ENCODE measurements around the gene C6orf120. TPM values are rescaled to one million over a fixed set of nuclear protein-coding genes. Genes with fewer than 3 reads are reported as not detected.
A peak's percentile ranks its signal among the peaks of the same experiment; 100 is the strongest.

The C6orf120 gene
- total and polyA plus RNA-seq, 9 of the 15 experiments (the other 6 are each of a cell fraction or from before 2014, with no cell fraction given), result 7.7 to 44.9 (median 34.8) TPM

DNA sequence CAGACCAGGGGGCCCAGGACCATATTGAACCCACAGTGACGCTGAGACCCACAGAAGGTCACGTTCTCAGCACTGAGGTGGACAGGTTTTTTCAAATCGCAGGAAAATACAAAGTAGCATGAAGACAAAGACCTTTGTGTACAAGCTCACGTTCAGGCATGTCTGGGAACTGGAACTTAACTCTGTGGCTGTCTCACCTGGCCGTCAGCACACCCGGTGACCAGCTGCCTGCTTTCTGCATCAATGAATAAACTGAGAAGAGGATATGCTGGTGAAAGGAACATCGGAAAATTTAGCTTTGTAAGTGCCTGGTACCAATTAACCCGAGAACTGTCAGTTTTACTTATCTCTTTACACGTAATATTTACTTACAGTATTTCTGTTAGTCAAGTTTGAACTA lies 36.6 kb upstream of the C6orf120 start (continued):
- TF ChIP-seq ZNF589 (CRISPR knock-in tag; IDR thresholded peaks at IDR 0.05; ENCODE audit: low read depth), result no peak
- no peak for TF ChIP-seq ZBTB17 (CRISPR knock-in tag; IDR thresholded peaks at IDR 0.05)
- no peak for TF ChIP-seq SNIP1 (IDR thresholded peaks at IDR 0.05; ENCODE audit: low read depth)
- TF ChIP-seq NCOA6 (IDR thresholded peaks at IDR 0.05), result no peak
- no peak for TF ChIP-seq CSDE1 (IDR thresholded peaks at IDR 0.05)
- no peak for TF ChIP-seq ZFP36 (IDR thresholded peaks at IDR 0.05; ENCODE audit: low read depth, low read length, partially characterized antibody)
- no peak for TF ChIP-seq KDM2B (CRISPR knock-in tag; IDR thresholded peaks at IDR 0.05)
- no peak for TF ChIP-seq IFI16 (CRISPR knock-in tag; IDR thresholded peaks at IDR 0.05)
- TF ChIP-seq GTF2E2 (tag; IDR thresholded peaks at IDR 0.05), result no peak
- no peak for TF ChIP-seq SAFB2 (IDR thresholded peaks at IDR 0.05; ENCODE audit: borderline replicate concordance, low read depth, low read length, severe bottlenecking)

DNA sequence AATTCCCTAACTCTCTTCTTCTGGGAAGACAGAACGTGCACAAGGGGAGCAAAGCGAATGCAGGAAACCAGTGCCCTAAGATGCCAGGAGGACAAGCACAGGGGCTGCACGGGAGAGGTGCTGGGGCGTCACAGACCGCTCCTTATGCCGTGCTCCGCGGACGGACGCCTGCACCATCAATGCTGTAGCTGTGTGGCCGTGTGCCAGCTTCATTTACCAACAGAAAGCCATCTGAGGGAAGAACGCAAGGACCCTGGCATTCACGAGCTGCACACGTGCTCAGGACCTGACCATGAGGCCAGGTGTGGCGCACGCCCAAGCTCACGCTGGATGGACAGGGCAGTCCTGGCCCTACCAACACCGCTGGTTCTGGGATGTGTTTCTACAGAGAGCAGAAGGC lies 35.5 kb upstream of the C6orf120 start:
- no peaks in the 10 kb centered on the region for H3K9me3 ChIP-seq (replicated peaks; ENCODE audit: control insufficient read depth, insufficient read depth, low read depth, low read length)
- no peaks in the 10 kb centered on the region; a peak in 1 of 5 replicates for H3K4me1 ChIP-seq (replicated peaks in 1 of 2; ENCODE audit: control insufficient read depth in 2 of 2, insufficient read depth in 2 of 2, low read length in 2 of 2)
- 89% methylated on average over 18 of the region's 18 CpGs for WGBS (ENCODE audit: insufficient coverage, low coverage, missing lambda C conversion rate)
- intact Hi-C loops (cut with micrococcal nuclease), result no loop called here
- FAIRE-seq (no peak), DNase-seq (ENCODE audit: extremely low read depth in 1 of 4, low spot score in 3 of 4) (no peak), ATAC-seq (no peak)
- H3K79me2 ChIP-seq (ENCODE audit: control insufficient read depth, insufficient read depth, low read length), result no peaks in the 10 kb centered on the region
- H4K20me1 ChIP-seq (replicated peaks; ENCODE audit: control insufficient read depth, insufficient read depth, low read length), result no peaks in the 10 kb centered on the region
- no peak overlapping the region for H2AFZ ChIP-seq (ENCODE audit: low read depth, low read length)
- POLR2A ChIA-PET, result no interaction called here
- H3K27ac ChIP-seq (ENCODE audit: extremely low read depth, low read depth, low read length), result no peak overlapping the region
- TF ChIP-seq STAG1 (CRISPR knock-in tag; IDR thresholded peaks at IDR 0.05; ENCODE audit: borderline replicate concordance), result no peak
- no peak for TF ChIP-seq POU5F1 (IDR thresholded peaks at IDR 0.05; ENCODE audit: borderline replicate concordance, low read depth, low read length, partially characterized antibody)
- TF ChIP-seq FOXJ3 (CRISPR knock-in tag; IDR thresholded peaks at IDR 0.05), result no peak
- no peak for TF ChIP-seq RBM17 (IDR thresholded peaks at IDR 0.05; ENCODE audit: borderline replicate concordance, low read depth, low read length)
- TF ChIP-seq SIN3B (IDR thresholded peaks at IDR 0.05; ENCODE audit: low read depth), result no peak
- no peak for TF ChIP-seq NR3C1 (CRISPR knock-in tag; IDR thresholded peaks at IDR 0.05)
- TF ChIP-seq SAP30 (IDR thresholded peaks at IDR 0.05; ENCODE audit: borderline replicate concordance, insufficient read depth, low read depth, low read length, poor library complexity, severe bottlenecking), result no peak
- no peak for TF ChIP-seq GATAD2A (IDR thresholded peaks at IDR 0.05)
- TF ChIP-seq ZZZ3 (IDR thresholded peaks at IDR 0.05), result no peak
- TF ChIP-seq ZKSCAN3 (CRISPR knock-in tag; IDR thresholded peaks at IDR 0.05), result no peak
- TF ChIP-seq EP300 (IDR thresholded peaks at IDR 0.05; ENCODE audit: low read length), result no peak
- TF ChIP-seq ZC3H8 (IDR thresholded peaks at IDR 0.05), result no peak
- TF ChIP-seq SETDB1 (IDR thresholded peaks at IDR 0.05; ENCODE audit: low read length), result no peak
- TF ChIP-seq ZFPM2 (CRISPR knock-in tag; IDR thresholded peaks at IDR 0.05), result no peak
- TF ChIP-seq, protein P1, sequence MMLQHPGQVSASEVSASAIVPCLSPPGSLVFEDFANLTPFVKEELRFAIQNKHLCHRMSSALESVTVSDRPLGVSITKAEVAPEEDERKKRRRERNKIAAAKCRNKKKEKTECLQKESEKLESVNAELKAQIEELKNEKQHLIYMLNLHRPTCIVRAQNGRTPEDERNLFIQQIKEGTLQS (IDR thresholded peaks at IDR 0.05), result no peak
- TF ChIP-seq, protein P1 (CRISPR knock-in tag; conservative IDR thresholded peaks at IDR 0.05), result no peak
- no peak for TF ChIP-seq SAFB (IDR thresholded peaks at IDR 0.05; ENCODE audit: borderline replicate concordance, low read depth, low read length)
- no peak overlapping the region for H3K4me2 ChIP-seq (ENCODE audit: insufficient read depth, low read length)
- H3K4me3 ChIP-seq, result no peak overlapping the region
- peaks cover under 1% of the 10 kb centered on the region for H3K9me1 ChIP-seq (ENCODE audit: control insufficient read depth, insufficient read depth, low read length)
- H3K27me3 ChIP-seq (ENCODE audit: control insufficient read depth in 2 of 2, insufficient read depth in 2 of 2, low read length in 2 of 2), result no peaks in the 10 kb centered on the region
- peaks cover 76% of the 10 kb centered on the region for H3K36me3 ChIP-seq (ENCODE audit: control insufficient read depth, insufficient read depth, low read length)
- CTCF ChIA-PET (ENCODE audit: low intra/inter-chr PET ratio), result no interaction called here
- BruUV-seq (replicated peaks), result no TSS peak
- in situ Hi-C loops (cut with MboI), result no loop called here
- H3K9ac ChIP-seq (ENCODE audit: insufficient read depth in 1 of 2, low read depth in 2 of 2, low read length in 2 of 2), result peak overlapping the region in 1 of 2 experiments; percentile 29; a peak in 1 of 4 replicates

All from K562 (cell line).